Vagina (tissue), 2 donors: Measurements from ENCODE around the gene CFAP90. TPM values are rescaled to one million over a fixed set of nuclear protein-coding genes. Genes with fewer than 3 reads are reported as not detected.

ENCODE experiments used
- DNase-seq, 2 donors: peaks; one replicate each; pipeline ENCODE4 v3.0.0-alpha.2; 2017; ENCODE audit errors: extremely low spot score in 2 of 2
- H3K27ac ChIP-seq: fragments of 200-600 bp; sonication (generic); one replicate; pipeline ENCODE4 v1.5.1; 2019
- H3K27me3 ChIP-seq: fragments of 200-600 bp; sonication (generic); one replicate; pipeline ENCODE4 v1.5.1; 2019
- H3K36me3 ChIP-seq, 2 donors: fragments of 200-600 bp; sonication (generic); one replicate each; pipeline ENCODE4 v1.5.1; 2017 to 2019
- H3K4me1 ChIP-seq: fragments of 200-600 bp; sonication (generic); one replicate; pipeline ENCODE4 v1.5.1; 2019
- H3K4me3 ChIP-seq, 2 donors: fragments of 200-600 bp; sonication (generic); 1 replicate in 1 of 2; 2 replicates in 1 of 2; pipeline ENCODE4 v1.5.1; 2016 to 2019
- H3K9me3 ChIP-seq: fragments of 200-600 bp; sonication (generic); one replicate; pipeline ENCODE4 v1.5.1; 2019
- POLR2A ChIP-seq, 2 donors: fragments of 450-650 bp; IDR thresholded peaks; one replicate each; pipeline ENCODE4 v1.6.1; 2017; ENCODE audit warnings: antibody characterized with exemption in 2 of 2, mild to moderate bottlenecking in 2 of 2, moderate library complexity in 2 of 2
- POLR2AphosphoS5 ChIP-seq, 2 donors: sonication (generic); formaldehyde crosslinking; IDR thresholded peaks; one replicate each; pipeline ENCODE4 v1.9.0; 2017; ENCODE audit warnings: antibody characterized with exemption in 2 of 2, mild to moderate bottlenecking in 2 of 2, low read depth in 1 of 2; ENCODE audit not compliant: insufficient read depth in 1 of 2
- intact Hi-C: fragments of 100-400 bp; cut with DNase I; formaldehyde crosslinking; loops from one replicate; pipeline ENCODE4 v1.15.1; 2023
- total RNA-seq: library from RNA; depleted of rRNA; stranded (reverse); fragments of >200 nt; gene quantifications from one replicate; pipeline ENCODE4 v1.2.3, GENCODE V29; 2016
- TF ChIP-seq, protein P1 (sequence below), 3 experiments: fragments of 450-650 bp in 2 of 3; fragments of 200-600 bp in 1 of 3; sonication (generic) in 1 of 3; IDR thresholded peaks; one replicate each; pipeline ENCODE4 v1.5.1; 2017 to 2019; ENCODE audit warnings: antibody characterized with exemption in 3 of 3, mild to moderate bottlenecking in 2 of 3, moderate library complexity in 2 of 3

CFAP90 gene
- total RNA-seq, 1 donor from 2014 or later = 2.5 TPM

DNA sequence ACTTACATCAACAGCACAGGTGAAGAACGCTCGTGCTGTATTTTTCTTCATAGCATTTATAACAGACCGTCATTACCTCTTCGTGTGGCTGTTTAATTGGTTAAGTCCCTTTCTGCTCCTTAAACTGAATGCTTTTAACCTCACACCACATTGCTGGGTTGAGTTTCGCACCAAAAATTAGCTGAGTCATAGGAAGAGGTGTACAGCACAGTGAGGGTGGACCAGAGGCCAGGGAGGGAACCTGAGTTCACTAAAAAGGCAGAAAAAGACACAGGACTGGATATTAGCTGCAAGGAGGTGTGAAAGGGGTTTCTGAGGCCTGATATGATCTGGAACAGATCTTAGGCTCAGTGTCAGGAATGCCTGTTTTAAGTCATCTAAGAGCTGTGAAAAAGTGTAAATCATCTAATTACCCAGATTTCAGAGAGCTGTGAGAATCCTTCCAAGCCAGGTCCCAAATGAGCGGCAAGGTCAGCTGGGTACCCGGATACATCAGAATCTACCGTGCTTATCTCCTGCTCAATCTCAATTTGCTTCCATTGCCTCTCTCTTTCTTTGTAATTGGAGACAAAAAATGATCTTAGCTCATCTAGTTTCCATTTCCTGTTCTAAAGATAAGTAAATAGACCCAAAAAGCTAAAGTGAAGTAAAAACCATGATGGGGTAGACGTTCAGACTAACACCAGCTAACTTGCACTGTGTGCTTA is 7.1 kb upstream of the CFAP90 start:
- TF ChIP-seq, protein P1, sequence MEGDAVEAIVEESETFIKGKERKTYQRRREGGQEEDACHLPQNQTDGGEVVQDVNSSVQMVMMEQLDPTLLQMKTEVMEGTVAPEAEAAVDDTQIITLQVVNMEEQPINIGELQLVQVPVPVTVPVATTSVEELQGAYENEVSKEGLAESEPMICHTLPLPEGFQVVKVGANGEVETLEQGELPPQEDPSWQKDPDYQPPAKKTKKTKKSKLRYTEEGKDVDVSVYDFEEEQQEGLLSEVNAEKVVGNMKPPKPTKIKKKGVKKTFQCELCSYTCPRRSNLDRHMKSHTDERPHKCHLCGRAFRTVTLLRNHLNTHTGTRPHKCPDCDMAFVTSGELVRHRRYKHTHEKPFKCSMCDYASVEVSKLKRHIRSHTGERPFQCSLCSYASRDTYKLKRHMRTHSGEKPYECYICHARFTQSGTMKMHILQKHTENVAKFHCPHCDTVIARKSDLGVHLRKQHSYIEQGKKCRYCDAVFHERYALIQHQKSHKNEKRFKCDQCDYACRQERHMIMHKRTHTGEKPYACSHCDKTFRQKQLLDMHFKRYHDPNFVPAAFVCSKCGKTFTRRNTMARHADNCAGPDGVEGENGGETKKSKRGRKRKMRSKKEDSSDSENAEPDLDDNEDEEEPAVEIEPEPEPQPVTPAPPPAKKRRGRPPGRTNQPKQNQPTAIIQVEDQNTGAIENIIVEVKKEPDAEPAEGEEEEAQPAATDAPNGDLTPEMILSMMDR (IDR thresholded peaks at IDR 0.05) = no peak
- no peak for TF ChIP-seq POLR2A (IDR thresholded peaks at IDR 0.05)
- no peak for TF ChIP-seq POLR2AphosphoS5 (IDR thresholded peaks at IDR 0.05; ENCODE audit: insufficient read depth in 1 of 2, low read depth in 1 of 2)
- H3K27me3 ChIP-seq = no peaks in the 10 kb centered on the region
- no peak for DNase-seq
- H3K4me1 ChIP-seq = no peaks in the 10 kb centered on the region
- H3K9me3 ChIP-seq = no peaks in the 10 kb centered on the region
- no peak overlapping the region for H3K27ac ChIP-seq
- intact Hi-C loops = no loop called here
- H3K4me3 ChIP-seq = no peak overlapping the region
- peaks cover 0 to 36% of the 10 kb centered on the region in 2 donors for H3K36me3 ChIP-seq

- Histone ChIP-seq H3K4me1 (peaks cover 6% of the 10 kb centered on the region), H3K36me3 (peaks cover 0 to 32% of the 10 kb centered on the region in 2 donors), H3K27ac (no peak overlapping the region), H3K9me3 (no peaks in the 10 kb centered on the region), H3K27me3 (no peaks in the 10 kb centered on the region), H3K4me3 (no peak overlapping the region)
- intact Hi-C loops = no loop called here
- DNase-seq = no peak
- no peak for TF ChIP-seq POLR2A (IDR thresholded peaks at IDR 0.05)
- TF ChIP-seq POLR2AphosphoS5 (IDR thresholded peaks at IDR 0.05; ENCODE audit: insufficient read depth in 1 of 2, low read depth in 1 of 2) = no peak
- TF ChIP-seq, protein P1 (IDR thresholded peaks at IDR 0.05) = no peak
These were observed 6.4 kb upstream of the CFAP90 start for GRCh38 chr5:7857361-7857760.

- no peak for DNase-seq
- TF ChIP-seq, protein P1 (IDR thresholded peaks at IDR 0.05) = peak in 2 of 3 experiments; percentile 27 to 49
- no peak for TF ChIP-seq POLR2AphosphoS5 (IDR thresholded peaks at IDR 0.05; ENCODE audit: insufficient read depth in 1 of 2, low read depth in 1 of 2)
- intact Hi-C loops = no loop called here
- Histone ChIP-seq H3K9me3 (no peaks in the 10 kb centered on the region), H3K27me3 (no peaks in the 10 kb centered on the region), H3K36me3 (peaks cover 0 to 27% of the 10 kb centered on the region in 2 donors), H3K4me1 (peaks cover 10% of the 10 kb centered on the region), H3K27ac (no peak overlapping the region), H3K4me3 (no peak overlapping the region)
These were observed 5.9 kb upstream of the CFAP90 start for GRCh38 chr5:7856855-7857254.

- no peak for TF ChIP-seq POLR2A (IDR thresholded peaks at IDR 0.05)
- no peak for TF ChIP-seq POLR2AphosphoS5 (IDR thresholded peaks at IDR 0.05; ENCODE audit: insufficient read depth in 1 of 2, low read depth in 1 of 2)
- TF ChIP-seq, protein P1 (IDR thresholded peaks at IDR 0.05) = no peak
- Histone ChIP-seq H3K9me3 (no peaks in the 10 kb centered on the region), H3K27ac (no peak overlapping the region), H3K4me1 (peaks cover 10% of the 10 kb centered on the region), H3K4me3 (no peak overlapping the region), H3K27me3 (no peaks in the 10 kb centered on the region), H3K36me3 (peaks cover 0 to 14% of the 10 kb centered on the region in 2 donors)
- intact Hi-C loops = no loop called here
- DNase-seq = no peak
These were observed 4.7 kb upstream of the CFAP90 start for GRCh38 chr5:7855611-7856010.

DNA sequence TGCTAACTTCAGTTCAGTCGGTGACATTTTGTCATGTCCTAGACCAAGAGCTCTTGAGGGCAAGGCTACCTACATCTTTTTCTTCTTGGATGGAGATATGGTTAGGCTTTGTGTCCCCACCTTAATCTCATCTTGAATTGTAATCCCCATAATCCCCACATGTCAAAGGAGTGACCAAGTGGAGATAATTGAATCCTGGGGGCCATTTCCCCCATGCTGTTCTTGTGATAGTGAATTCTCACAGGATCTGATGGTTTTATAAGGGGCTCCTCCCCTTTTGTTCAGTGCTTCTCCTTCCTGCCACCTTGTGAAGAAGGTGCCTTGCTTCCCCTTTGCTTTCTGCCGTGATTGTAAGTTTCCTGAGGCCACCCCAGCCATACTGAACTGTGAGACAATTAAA is 2.1 kb upstream of the CFAP90 start:
- Histone ChIP-seq H3K4me1 (peaks cover 20% of the 10 kb centered on the region), H3K27me3 (no peaks in the 10 kb centered on the region), H3K9me3 (no peaks in the 10 kb centered on the region), H3K36me3 (no peaks in the 10 kb centered on the region), H3K27ac (no peak overlapping the region), H3K4me3 (no peak overlapping the region)
- no peak for TF ChIP-seq POLR2A (IDR thresholded peaks at IDR 0.05)
- no peak for TF ChIP-seq POLR2AphosphoS5 (IDR thresholded peaks at IDR 0.05; ENCODE audit: insufficient read depth in 1 of 2, low read depth in 1 of 2)
- TF ChIP-seq, protein P1 (IDR thresholded peaks at IDR 0.05) = no peak
- intact Hi-C loops = no loop called here
- DNase-seq = no peak
